Adrenal gland (tissue), 12 donors: ENCODE measurements around the gene MRPL10. TPM values are rescaled to one million over a fixed set of nuclear protein-coding genes. Genes with fewer than 3 reads are reported as not detected.

Experiments
- DNase-seq, 7 donors: peaks; one replicate each; pipeline ENCODE4 v3.0.0-alpha.2; 2019 to 2020
- H3K27ac ChIP-seq, 5 donors: fragments of 200-600 bp; sonication (generic) in 4 of 5; 1 replicate in 3 of 5; 2 replicates in 2 of 5; pipeline versions ENCODE4 v1.5.1 to v1.8.0; 2016 to 2020; ENCODE audit warnings: mild to moderate bottlenecking in 1 of 5
- H3K27me3 ChIP-seq: fragments of 200-600 bp; 2 replicates; pipeline ENCODE4 v1.8.0; 2021
- H3K36me3 ChIP-seq, 2 donors: fragments of 200-600 bp; replicated peaks in 1 of 2; 1 replicate in 1 of 2; 2 replicates in 1 of 2; pipeline versions ENCODE4 v1.5.1 to v1.8.0; 2018 to 2022
- H3K4me1 ChIP-seq, 2 donors: fragments of 200-600 bp; replicated peaks in 1 of 2; 1 replicate in 1 of 2; 2 replicates in 1 of 2; pipeline versions ENCODE4 v1.5.1 to v1.8.0; 2018 to 2021
- H3K4me3 ChIP-seq, 4 donors: fragments of 200-600 bp; sonication (generic) in 3 of 4; one replicate each; pipeline ENCODE4 v1.5.1; 2016 to 2018
- H3K9me3 ChIP-seq, 3 donors: fragments of 200-600 bp; sonication (generic) in 1 of 3; replicated peaks in 1 of 3; 1 replicate in 2 of 3; 2 replicates in 1 of 3; pipeline versions ENCODE4 v1.5.1 to v1.8.0; 2016 to 2021
- POLR2A ChIP-seq, 2 donors: fragments of 450-650 bp; IDR thresholded peaks; one replicate each; pipeline ENCODE4 v1.6.1; 2017; ENCODE audit warnings: antibody characterized with exemption in 2 of 2, mild to moderate bottlenecking in 2 of 2, moderate library complexity in 1 of 2
- WGBS, 4 donors: extraction: QIAGEN DNeasy Blood & Tissue Kit in 2 of 4; methylation state at CpG; one replicate each; pipeline versions ENCODE4 v1.1.5 to v1.1.7; 2013 to 2017; 5-methylcytosine and 5-hydroxymethylcytosine counted together
- intact Hi-C, 2 donors: fragments of 100-400 bp; cut with DNase I; formaldehyde crosslinking; loops; one replicate each; pipeline versions ENCODE4 v1.14.1 to v1.15.0; 2022 to 2023
- polyA plus RNA-seq, 3 donors: library from polyadenylated mRNA; stranded (reverse); fragments of 200-250 nt in 2 of 3; fragments of 350-450 nt in 1 of 3; fragmentation: Illumina TruSeq in 1 of 3; extraction: RNeasy Lipid Tissue Mini Kit (QIAGEN cat#74804) in 1 of 3; gene quantifications; one replicate each; pipeline ENCODE4 v1.2.3, GENCODE V29; 2013 to 2014
- total RNA-seq, 9 donors: library from RNA; depleted of rRNA in 4 of 9; stranded (reverse); fragments of >200 nt in 4 of 9; fragments of 120-200 nt in 1 of 9; fragmentation: NEBNext Ultra II Directional in 1 of 9; extraction: Animal tissue kit (Norgen Biotek cat#: 25700) in 1 of 9; gene quantifications; one replicate each; pipeline versions ENCODE4 v1.1.0 to v1.2.4, GENCODE V29; 2013 to 2023
- TF ChIP-seq, protein P1 (sequence below), 6 experiments: fragments of 450-650 bp in 4 of 6; fragments of 200-600 bp in 2 of 6; sonication (generic) in 1 of 6; IDR thresholded peaks; 1 replicate in 5 of 6; 2 replicates in 1 of 6; pipeline versions ENCODE4 v1.5.1 to v1.8.0; 2016 to 2021; ENCODE audit warnings: antibody characterized with exemption in 6 of 6, mild to moderate bottlenecking in 2 of 6, moderate library complexity in 1 of 6
- donor health status: healthy with polysubstance abuse.
- donor health status: Bipolar disorder and iron deficiency.
- donor health status: DM: yes; HTN: yes; CAD: no.
- donor health status: DM: no; HTN: no; CAD: no.
- donor health status: DM: no; HTN: no; CAD: no.
- donor health status: DM: yes; HTN: yes; CAD: no.

MRPL10 gene
- total and polyA plus RNA-seq, 12 donors: 29.0 to 72.5 (median 40.9) TPM

DNA sequence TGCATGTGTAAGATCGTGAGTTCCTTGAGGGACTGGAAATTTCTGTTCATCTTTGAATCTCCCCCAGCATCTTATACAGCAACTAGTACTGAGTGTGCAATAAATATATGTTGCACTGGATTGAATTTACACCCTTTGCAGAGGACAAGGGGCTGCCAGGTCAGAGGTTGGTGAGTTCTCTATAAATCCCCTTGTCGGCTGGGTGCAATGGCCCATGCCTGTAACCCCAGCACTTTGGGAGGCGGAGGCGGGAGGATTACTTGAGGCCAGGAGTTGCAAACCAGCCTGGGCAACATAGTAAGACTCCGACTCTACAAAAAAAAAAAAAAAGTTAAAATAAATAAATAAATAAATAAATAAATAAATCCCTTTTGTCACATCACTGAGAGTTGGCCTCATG lies 29.0 kb upstream of the MRPL10 start:
- Histone ChIP-seq H3K4me1 (peaks cover 9 to 10% of the 10 kb centered on the region in 2 donors), H3K36me3 (no peaks in the 10 kb centered on the region), H3K27me3 (peaks cover 9% of the 10 kb centered on the region), H3K9me3 (no peaks in the 10 kb centered on the region), H3K27ac (no peak overlapping the region), H3K4me3 (no peak overlapping the region)
- DNase-seq: no peak
- TF ChIP-seq, protein P1, sequence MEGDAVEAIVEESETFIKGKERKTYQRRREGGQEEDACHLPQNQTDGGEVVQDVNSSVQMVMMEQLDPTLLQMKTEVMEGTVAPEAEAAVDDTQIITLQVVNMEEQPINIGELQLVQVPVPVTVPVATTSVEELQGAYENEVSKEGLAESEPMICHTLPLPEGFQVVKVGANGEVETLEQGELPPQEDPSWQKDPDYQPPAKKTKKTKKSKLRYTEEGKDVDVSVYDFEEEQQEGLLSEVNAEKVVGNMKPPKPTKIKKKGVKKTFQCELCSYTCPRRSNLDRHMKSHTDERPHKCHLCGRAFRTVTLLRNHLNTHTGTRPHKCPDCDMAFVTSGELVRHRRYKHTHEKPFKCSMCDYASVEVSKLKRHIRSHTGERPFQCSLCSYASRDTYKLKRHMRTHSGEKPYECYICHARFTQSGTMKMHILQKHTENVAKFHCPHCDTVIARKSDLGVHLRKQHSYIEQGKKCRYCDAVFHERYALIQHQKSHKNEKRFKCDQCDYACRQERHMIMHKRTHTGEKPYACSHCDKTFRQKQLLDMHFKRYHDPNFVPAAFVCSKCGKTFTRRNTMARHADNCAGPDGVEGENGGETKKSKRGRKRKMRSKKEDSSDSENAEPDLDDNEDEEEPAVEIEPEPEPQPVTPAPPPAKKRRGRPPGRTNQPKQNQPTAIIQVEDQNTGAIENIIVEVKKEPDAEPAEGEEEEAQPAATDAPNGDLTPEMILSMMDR (IDR thresholded peaks at IDR 0.05): no peak
- TF ChIP-seq POLR2A (IDR thresholded peaks at IDR 0.05): no peak
- intact Hi-C loops: no loop called here
- WGBS, 4 donors: 79 to 91% (median 86%) methylated on average over 5 of the region's 5 CpGs

DNA sequence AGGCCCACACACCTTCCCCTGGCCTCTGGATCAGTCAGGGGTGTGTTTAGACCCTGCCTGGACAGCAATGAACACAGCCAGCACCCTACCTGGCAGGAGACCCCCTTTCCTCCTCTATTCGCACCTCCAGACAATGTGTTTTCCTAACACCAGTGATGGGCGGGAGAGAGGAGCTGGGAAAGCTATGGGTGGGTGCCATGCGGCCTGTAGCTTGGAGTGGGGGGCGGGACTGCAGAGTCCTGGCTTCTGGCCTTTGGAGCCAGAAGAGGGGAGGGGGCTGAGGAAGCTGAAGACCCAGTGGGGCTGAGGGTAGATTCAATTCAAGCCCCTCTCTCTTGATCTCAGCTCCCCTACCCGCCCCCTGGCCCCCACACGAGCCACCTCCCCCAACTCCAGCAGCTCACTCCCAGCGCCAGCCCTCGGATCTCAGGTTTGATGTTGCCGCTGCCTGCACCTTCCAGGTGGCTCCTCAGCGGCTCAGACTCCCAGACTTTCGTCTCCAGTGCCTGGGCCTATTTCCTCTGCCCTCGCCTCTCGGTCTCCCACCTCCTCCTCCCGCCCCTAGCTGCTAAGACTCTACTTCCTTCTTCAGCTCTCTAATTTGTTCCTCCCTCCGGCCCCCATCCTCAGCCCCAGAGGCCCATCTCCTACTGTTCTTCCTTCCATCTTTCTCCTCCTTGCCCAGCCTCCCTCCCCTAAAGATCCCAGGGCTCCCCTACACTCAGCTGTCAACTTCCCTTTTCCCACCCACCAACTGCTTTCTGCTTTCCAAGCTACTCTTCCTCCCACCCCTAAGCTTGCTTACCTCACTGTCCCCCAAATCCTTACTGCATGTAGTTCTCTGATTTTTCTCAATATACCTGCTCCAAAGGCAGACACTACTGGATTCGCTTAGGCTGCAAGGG lies 26.5 kb upstream of the MRPL10 start:
- DNase-seq: no peak
- intact Hi-C loops: no loop called here
- 75 to 84% (median 77%) methylated on average over 16 of the region's 16 CpGs for WGBS, 4 donors
- no peaks in the 10 kb centered on the region for H3K36me3 ChIP-seq
- H3K27me3 ChIP-seq: peaks cover 35% of the 10 kb centered on the region
- H3K4me1 ChIP-seq: peaks cover 5 to 6% of the 10 kb centered on the region in 2 donors
- H3K27ac ChIP-seq: no peak overlapping the region
- TF ChIP-seq, protein P1 (IDR thresholded peaks at IDR 0.05): no peak
- TF ChIP-seq POLR2A (IDR thresholded peaks at IDR 0.05): no peak
- H3K4me3 ChIP-seq: no peak overlapping the region
- H3K9me3 ChIP-seq: no peaks in the 10 kb centered on the region

DNA sequence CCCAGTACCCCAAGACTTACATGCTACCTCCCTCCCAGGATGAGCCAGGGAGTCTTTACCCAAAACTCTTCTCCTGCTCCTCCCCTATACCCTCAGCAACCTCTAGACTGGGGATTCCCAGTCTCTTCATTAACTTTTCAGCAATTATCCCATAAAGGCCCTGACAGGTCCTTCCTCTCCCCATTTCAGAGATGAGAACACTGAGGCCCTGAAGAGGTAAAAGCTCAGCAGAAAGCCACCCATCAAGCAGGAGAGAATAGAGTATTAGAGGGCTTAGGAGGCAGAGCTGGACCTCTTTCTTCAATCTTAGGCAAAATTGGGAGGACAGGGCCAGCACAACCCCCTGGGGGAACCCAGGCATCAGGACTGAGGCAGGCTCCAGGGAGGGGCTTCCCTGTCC lies 25.5 kb upstream of the MRPL10 start:
- DNase-seq: no peak
- H3K27me3 ChIP-seq: peaks cover 42% of the 10 kb centered on the region
- no peaks in the 10 kb centered on the region for H3K36me3 ChIP-seq
- intact Hi-C loops: no loop called here
- no peaks in the 10 kb centered on the region for H3K4me1 ChIP-seq
- H3K9me3 ChIP-seq: no peaks in the 10 kb centered on the region
- H3K4me3 ChIP-seq: no peak overlapping the region
- no peak for TF ChIP-seq POLR2A (IDR thresholded peaks at IDR 0.05)
- TF ChIP-seq, protein P1 (IDR thresholded peaks at IDR 0.05): no peak
- H3K27ac ChIP-seq: no peak overlapping the region

DNA sequence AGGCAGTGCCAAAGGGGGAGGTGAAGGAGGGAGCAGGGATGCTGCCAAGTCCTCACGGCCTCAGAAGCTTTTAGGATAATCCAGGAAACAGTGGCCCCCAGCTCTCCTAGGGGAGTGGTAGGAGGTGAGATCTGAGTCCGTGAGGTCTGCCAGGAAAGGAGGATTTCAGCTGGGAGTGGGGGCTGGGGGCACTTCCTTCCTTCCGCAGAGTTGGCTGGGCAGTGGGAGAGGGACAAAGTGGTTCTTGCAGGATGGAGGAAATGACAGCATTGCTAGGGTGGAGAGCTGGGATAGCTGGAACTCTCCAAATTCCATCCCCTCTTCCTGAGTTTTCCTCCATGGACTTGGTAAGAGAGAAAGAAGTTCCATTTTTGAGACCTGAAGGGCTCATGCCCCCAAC lies 24.4 kb upstream of the MRPL10 start:
- peak in 2 of 7 donors; percentile 33 to 62 for DNase-seq
- TF ChIP-seq POLR2A (IDR thresholded peaks at IDR 0.05): no peak
- H3K27me3 ChIP-seq: peaks cover 42% of the 10 kb centered on the region
- H3K4me1 ChIP-seq: peaks cover 6 to 7% of the 10 kb centered on the region in 2 donors
- WGBS, 4 donors: 22 to 53% (median 42%) methylated on average over 3 of the region's 3 CpGs
- H3K9me3 ChIP-seq: no peaks in the 10 kb centered on the region
- H3K36me3 ChIP-seq: no peaks in the 10 kb centered on the region
- intact Hi-C loops: no loop called here
- peak overlapping the region in 1 of 5 donors; percentile 16 for H3K27ac ChIP-seq
- H3K4me3 ChIP-seq: no peak overlapping the region

DNA sequence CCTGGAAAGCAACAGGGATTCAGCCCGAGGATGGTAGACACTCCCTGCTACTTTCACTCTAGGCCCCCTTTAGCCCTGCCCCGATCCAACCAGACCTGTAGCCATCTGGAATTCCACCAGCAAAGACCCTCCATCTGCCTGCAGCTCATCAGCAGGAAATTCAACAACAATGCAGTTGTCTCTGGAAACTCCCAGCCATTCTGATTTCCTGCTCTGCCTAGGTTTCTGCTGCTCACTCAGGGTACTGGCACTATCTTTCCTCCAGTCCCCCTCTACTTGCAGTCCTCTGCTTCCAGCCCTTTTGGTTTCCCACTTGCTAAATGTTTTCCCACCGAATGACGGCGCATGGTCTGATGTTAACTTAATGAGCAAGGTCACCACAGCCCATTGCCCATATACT lies 22.3 kb upstream of the MRPL10 start:
- TF ChIP-seq POLR2A (IDR thresholded peaks at IDR 0.05): no peak
- TF ChIP-seq, protein P1 (IDR thresholded peaks at IDR 0.05): no peak
- Histone ChIP-seq H3K27ac (no peak overlapping the region), H3K9me3 (no peaks in the 10 kb centered on the region), H3K4me3 (no peak overlapping the region), H3K4me1 (peaks cover 8 to 12% of the 10 kb centered on the region in 2 donors), H3K27me3 (peaks cover 42% of the 10 kb centered on the region), H3K36me3 (no peaks in the 10 kb centered on the region)
- 32 to 55% (median 45%) methylated on average over 5 of the region's 5 CpGs for WGBS, 4 donors
- intact Hi-C loops: no loop called here
- no peak for DNase-seq
